Pons (tissue), 1 donor: Measurements from ENCODE around the gene CD24.
"Not testable (repeated sequence)": the region's sequence is repeated elsewhere in the genome, so short reads cannot be mapped to it uniquely, and the experiment has no call there.

Experiments
- DNase-seq: peaks from one replicate; pipeline ENCODE4 v3.0.0-alpha.2; 2016; ENCODE audit warnings: low spot score

Gene CD24

DNA sequence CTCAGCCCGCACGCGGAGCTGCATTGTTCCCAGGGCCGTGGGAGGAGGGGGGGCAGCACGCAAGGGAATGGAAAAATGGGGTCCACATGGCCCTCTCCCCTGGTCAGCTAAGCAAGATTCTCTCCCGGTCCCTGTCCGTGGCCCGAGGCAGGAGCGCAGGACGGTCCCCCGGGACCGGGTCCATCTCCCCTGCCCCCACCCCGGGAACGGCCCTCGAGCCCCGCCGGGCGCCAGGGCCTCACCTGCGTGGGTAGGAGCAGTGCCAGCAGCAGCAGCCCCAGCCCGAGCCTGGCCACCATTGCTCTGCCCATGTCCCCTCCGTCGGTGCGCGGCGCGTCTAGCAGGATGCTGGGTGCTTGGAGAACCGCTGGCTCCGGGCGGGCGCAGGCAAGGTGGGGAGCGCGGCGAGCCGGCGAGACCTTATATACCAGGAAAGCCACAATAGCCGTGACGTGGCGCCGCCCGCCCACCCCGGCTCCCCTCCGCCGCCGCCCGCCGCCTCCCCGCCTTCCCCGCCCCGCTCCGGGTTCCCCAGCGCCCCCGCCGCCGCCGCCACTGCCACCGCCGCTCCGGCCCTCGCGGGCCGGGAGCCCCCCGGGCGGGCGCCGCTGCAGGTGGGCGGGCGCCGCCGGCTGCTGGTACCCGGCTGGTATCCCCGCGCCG lies at the start of gene CD24:
CD24 (minus strand) TSS at position 394 of the 663 bp plus-strand sequence; CDS start at position 311, 83 bp downstream.
- DNase-seq, result no peak

DNA sequence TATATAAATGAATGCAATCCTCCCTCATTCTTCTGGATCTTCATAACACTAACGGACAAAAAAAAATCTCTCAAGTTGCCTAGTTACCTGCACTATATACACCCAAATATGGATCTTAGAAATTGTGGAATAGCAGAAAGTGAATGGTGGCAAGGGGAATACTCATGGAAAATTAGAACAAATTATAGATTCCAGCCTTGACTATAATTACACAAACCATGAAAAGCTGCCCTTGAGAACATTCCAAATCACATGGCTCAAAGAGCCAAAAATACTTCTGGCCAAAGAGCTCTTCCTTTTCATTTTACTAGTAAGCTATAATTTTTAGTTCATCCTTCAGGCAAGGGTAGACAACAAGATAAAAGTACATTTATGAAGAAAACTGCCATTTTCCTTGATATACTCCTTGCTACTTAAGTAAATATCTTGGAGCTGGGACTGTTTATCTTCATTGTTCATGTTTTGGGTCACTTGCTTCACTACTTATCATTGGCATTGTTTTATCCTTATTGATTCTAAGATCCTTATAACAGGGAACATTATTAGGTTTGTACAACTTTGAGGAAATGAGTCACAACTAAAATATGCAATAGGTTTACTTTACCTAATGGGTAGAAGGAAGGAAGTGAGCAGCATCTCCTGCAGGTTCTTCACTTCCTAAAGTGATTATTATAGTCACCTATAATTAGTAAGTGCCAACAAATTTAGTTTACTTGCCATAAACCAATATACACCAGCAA lies 47.1 kb upstream of the CD24 start:
- DNase-seq, result no peak

GRCh38 chr6:107020239-107020638 lies 45.7 kb upstream of the CD24 start:
- DNase-seq, result no peak

GRCh38 chr6:107019628-107020027 lies 45.1 kb upstream of the CD24 start:
- DNase-seq, result not testable (repeated sequence)

DNA sequence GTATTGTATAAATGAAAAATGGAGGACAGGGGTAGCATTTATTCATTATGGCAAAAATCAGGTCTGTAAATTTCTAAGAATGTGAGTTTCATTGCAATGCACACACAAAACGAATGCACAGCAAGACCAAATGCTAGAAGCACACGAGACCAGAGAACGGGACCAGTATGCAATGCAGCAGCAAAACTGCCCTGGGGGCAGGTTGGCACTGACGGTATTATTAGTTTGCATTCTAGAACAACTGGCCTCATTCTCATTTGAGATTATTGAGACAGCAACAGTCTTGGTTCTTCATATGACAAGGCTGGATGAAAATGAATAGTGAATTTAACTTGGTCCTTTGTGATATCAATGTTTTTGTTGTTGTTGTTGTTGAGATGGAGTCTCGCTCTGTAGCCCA lies 44.5 kb upstream of the CD24 start:
- no peak for DNase-seq

- DNase-seq, result no peak
Observed at GRCh38 chr6:107009499-107009898, 35.0 kb upstream of the CD24 start.

DNA sequence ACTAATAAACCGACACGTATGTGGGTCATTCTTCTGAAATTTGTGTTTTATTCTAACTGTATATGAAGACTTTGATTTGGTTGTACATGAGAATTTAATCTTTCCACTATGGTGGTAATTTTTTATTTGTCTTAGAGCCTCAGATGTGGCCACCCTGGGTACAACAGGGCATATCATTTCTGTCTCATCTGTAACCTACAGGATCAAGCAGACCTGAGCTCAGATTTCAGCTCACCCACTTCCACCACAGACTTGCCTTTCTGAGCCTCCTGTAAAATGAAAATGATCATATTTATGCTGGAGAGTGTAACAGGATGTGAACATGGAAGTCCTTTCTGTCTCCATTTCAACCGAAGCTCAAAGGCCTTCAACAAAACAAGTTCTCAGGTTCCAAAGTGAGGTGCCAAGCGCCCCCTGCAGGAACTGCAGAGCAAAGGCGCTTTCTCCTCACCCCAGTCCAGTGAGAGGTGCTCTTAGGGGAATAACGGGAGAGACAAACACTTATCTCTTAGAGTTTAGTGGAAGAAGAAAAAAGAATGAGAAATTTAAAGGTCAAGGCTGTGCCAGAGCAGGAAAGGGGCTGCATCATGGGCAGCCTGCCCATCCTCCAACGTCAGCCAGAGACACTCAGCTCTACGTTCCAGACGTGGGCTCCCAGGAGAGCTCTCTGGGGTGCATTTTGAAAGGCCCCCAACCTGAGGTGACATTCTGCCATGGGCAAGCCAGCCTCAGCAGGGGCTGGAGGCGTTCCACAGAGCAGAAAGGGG lies 23.0 kb upstream of the CD24 start:
- peak; percentile 40 for DNase-seq

- no peak for DNase-seq
Observed at GRCh38 chr6:106995640-106996039, 21.1 kb upstream of the CD24 start.

- not testable (repeated sequence) for DNase-seq
Observed at GRCh38 chr6:106989737-106990136, 15.2 kb upstream of the CD24 start.

GRCh38 chr6:106988664-106989063 lies 14.1 kb upstream of the CD24 start:
- no peak for DNase-seq

GRCh38 chr6:106981926-106982325 lies 7.4 kb upstream of the CD24 start:
- DNase-seq, result no peak

GRCh38 chr6:106980926-106981325 lies 6.4 kb upstream of the CD24 start:
- no peak for DNase-seq

- DNase-seq, result peak; percentile 79
Observed at GRCh38 chr6:106979435-106979884, 4.9 kb upstream of the CD24 start.

DNA sequence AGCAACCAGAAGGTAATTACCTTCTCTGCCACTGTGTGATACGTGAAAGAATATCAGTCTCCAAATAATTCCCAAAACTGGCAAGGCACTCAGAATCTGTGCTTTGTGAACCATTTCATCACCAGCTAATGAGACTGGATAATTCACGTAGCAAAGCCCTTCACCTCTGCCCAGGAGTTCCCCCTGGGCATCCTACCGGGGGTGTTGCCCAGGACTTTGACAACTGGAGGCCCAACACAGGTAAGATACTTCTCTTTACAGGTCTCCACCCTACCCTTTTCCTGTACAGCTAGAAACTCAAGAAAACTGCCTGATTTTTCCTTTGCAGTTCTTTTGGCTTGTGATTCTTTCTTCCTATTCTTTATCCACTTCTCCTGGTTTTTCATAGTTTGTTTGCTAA lies 2.7 kb upstream of the CD24 start:
- no peak for DNase-seq

DNA sequence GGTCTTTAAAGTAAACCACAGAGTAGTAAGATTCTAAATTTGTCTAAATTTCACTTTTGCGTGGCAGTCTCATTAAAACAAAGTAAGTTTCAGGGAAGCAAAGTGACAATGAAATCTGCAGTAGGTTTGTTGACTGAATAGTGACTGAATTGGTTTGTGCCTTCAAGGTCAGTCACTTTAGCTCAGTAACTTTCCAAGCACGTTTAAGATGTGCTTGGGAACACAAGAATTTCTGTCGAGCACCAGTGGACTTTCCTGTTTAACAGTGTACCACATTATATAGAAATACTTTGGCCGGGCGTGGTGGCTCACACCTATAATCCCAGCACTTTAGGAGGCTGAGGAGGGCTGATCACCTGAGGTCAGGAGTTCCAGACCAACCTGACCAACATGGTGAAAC lies 1.7 kb upstream of the CD24 start:
- no peak for DNase-seq

DNA sequence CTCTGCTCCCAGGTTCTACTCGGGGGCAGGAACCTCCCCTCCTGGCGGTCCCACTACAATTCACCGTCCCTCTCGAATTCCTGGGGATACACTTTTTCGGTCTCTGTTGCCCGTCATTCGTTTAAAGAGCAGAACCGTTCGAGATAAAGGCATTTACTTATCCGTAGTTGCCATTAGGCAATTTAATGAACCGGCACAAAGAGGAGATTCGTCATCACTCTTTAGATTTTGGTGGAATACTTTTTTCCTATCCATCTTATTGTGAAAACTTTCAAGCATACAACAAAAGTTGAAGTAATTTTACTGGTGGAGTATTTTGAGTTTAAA lies 1.2 kb upstream of the CD24 start:
- no peak for DNase-seq

DNA sequence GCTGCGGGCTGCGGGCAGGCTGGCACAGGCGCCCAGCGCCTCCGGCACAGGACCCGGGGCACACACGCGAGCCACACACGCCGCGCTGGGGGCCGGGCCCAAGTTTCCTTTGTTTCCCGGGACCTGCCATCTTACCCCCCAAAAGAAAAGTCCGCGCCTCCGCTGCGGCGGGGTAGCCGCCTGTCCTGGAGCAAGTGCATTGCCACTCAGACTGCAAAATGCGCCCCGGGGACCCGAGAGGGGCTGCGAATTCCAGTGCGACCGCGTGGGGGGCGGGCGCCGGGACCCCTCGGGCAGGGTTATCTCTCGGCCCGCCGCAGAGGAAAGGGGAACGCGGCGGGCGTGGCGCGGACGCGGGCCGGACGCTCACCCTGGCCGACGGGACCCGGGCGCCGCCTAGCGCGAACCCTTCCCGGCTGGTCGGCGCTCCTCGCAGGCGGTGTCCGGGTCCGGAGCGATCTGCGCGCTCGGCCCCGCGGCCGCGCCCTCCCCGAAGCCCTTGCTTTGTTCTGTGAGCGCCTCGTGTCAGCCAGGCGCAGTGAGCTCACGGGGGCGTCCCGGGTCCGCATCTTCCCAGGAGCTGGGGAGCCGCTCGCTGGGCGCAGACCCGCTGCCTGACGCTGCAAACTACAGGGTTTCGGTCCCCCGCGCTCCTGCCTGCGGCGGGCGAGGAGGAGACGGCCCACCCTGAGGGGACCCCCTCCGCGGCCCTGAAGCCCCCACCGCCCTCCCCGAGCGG lies 639 bp upstream of the CD24 start:
- no peak for DNase-seq

DNA sequence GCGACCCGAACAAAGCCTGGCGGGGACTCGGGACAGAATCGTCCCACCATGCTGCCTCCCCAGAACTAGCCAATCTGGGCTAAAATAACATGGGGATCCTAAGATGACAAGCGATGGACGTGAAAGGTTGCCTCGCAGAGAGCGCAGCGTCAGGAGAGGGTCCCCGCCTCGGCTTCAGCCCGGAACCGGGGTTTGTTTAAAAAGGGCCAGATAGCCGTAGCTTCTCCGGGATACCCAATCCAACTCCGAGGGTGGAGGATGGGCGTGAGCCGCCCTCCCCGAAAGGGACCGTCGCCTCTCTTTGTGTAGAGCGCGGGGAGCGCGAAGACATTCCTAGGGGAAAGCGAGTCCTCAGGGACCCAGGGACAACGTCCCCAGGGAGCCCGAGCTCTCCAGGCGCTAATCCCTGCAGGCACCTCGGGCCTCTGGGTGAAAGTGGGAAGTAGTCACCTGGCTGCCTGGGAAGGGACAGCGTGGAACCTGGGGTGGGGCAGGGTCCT lies 643 bp downstream of the CD24 start:
- no peak for DNase-seq

DNA sequence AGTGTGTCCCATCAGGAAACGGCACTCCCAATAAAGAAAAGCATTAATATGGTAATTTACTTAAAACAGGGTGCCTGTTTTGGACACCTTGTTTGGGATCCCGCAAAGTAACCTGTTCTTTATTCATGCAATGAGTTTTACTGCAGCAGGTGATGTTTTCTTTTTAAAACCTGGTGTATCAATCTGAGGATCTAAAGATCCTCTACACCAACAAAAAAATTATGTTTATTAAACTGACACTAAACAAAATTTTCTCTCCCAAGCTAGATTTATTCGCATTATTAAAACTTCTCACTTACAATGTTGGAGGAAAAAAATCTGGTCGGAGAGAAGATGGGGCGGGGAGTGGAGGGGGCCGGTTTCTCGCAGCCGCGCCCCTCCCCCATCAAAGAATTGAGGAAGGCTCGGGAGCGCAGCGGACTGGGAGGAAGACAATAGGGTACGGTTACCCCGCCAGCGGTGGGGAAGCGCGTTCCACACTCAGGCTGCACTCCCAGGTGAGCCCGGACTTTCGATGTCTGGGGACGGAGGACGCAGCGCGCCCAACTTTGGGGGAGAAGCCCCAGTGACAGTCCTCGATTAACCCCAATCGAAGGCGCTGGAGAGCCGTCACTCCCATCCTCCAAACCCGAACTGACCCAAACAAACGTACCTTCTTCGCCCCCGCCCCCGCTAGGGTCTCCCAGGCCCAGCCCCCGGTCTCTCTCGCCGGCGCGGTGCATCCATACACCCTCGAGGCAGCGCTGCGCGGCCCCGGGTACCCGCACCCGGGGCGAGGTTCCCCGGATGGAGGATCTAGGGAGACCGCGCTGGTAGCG lies 1.3 kb downstream of the CD24 start:
- DNase-seq, result no peak

DNA sequence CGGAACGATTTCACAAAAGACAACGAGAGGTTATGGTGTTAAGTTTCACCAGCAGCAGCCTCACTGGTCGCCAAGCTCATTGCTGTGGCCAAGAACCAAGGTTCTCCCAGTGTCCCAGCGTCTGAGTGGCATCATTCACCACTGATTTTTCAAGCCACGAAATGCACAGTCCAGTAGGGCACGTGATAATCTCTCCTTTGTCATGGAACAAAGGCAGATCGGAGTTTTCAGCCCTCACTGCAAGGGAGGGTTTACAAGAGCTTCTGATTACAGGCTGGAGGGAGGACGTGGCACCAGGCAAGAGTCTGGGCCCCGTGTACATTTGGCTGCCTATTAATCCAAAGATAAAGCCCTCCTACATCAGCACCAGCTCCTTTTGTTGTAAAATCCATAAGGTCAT lies 2.0 kb downstream of the CD24 start:
- DNase-seq, result no peak

DNA sequence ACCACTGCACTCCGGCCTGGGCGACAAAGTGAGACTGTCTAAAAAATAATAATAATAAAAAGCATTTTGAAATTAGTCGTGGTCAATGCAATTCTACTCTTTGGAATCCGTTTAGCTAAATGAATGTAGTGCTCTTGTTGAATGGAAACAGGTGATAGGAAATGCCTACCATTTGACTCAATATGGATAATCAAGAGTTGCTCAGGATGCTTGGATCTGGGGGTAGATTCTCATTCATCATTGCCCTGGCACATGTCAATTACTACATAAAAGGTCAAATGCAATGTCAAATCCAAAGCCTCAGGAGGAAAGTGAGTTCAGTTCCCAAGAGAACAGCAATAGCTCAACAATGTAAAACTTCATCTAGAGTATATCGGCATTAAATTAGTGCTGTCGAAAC lies 3.8 kb downstream of the CD24 start:
- not testable (repeated sequence) for DNase-seq
